C4-2B (cell line): ENCODE results near the gene PML.

ENCODE experiments used
- H3K27ac ChIP-seq: fragments of 450-650 bp; 2 replicates; pipeline ENCODE4 v1.5.1; 2017
- ZFX ChIP-seq: fragments of 450-650 bp; IDR thresholded peaks from 2 replicates; pipeline ENCODE4 v1.6.1; 2017
- TF ChIP-seq, protein P1 (sequence below): fragments of 450-650 bp; conservative IDR thresholded peaks from 2 replicates; pipeline ENCODE4 v1.5.1; 2017; ENCODE audit warnings: mild to moderate bottlenecking

The PML gene

DNA sequence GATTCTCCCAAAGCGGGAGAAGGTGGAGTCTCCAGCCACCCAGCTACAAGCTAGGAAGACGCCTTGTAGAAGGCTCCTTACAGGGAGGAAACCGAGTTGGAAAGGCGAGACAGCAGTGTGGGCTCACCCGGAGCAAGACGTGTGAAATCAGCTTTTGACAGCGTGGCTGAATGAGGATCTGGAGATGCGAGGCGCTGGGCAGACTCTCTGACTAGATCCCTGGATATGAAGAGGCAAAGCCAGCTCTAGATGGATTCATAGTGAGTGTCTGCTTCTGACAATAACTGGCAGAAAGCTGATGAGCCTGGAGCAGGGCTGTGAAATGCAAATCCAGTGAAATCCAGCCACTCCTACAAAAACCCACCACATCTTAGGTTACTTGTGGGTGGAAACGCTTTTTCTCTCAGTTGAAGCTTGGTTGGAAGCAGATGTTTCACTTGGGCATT lies 46.8 kb downstream of the PML start:
- no peak overlapping the region for H3K27ac ChIP-seq
- no peak for TF ChIP-seq ZFX
- TF ChIP-seq, protein P1, sequence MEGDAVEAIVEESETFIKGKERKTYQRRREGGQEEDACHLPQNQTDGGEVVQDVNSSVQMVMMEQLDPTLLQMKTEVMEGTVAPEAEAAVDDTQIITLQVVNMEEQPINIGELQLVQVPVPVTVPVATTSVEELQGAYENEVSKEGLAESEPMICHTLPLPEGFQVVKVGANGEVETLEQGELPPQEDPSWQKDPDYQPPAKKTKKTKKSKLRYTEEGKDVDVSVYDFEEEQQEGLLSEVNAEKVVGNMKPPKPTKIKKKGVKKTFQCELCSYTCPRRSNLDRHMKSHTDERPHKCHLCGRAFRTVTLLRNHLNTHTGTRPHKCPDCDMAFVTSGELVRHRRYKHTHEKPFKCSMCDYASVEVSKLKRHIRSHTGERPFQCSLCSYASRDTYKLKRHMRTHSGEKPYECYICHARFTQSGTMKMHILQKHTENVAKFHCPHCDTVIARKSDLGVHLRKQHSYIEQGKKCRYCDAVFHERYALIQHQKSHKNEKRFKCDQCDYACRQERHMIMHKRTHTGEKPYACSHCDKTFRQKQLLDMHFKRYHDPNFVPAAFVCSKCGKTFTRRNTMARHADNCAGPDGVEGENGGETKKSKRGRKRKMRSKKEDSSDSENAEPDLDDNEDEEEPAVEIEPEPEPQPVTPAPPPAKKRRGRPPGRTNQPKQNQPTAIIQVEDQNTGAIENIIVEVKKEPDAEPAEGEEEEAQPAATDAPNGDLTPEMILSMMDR, result no peak

DNA sequence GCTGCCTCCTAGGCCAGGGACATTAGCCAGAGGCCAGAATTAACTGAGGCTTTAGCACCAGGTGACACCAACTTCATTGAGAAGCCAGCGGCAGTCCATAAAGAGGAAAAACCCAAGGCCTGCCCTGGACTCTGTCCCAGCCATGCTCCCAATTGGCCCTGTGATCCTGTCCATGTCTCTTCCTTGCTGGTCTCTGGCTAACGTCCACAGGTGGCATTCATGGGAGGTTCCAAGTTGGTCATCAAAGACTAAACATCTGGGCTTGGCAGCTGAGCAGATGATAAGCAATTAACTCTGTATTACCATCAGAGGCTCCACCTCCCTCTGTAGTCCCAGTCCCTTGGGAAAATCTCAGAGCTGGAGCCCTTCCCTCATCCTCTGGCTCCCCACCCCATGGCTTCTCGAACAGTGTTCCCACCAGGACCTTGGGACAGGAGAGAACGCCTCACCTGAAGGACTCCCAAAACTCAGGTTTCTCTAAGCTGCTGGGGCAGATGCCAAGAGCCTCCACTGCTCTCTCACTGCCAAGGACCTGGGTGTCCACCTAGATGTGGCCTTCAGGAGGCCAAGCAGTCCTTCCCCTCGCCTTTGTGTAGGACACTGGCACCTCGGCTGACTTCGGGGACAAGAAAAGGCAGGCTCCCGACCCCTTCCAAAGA lies 47.4 kb downstream of the PML start:
- TF ChIP-seq, protein P1, result no peak
- no peak overlapping the region for H3K27ac ChIP-seq

DNA sequence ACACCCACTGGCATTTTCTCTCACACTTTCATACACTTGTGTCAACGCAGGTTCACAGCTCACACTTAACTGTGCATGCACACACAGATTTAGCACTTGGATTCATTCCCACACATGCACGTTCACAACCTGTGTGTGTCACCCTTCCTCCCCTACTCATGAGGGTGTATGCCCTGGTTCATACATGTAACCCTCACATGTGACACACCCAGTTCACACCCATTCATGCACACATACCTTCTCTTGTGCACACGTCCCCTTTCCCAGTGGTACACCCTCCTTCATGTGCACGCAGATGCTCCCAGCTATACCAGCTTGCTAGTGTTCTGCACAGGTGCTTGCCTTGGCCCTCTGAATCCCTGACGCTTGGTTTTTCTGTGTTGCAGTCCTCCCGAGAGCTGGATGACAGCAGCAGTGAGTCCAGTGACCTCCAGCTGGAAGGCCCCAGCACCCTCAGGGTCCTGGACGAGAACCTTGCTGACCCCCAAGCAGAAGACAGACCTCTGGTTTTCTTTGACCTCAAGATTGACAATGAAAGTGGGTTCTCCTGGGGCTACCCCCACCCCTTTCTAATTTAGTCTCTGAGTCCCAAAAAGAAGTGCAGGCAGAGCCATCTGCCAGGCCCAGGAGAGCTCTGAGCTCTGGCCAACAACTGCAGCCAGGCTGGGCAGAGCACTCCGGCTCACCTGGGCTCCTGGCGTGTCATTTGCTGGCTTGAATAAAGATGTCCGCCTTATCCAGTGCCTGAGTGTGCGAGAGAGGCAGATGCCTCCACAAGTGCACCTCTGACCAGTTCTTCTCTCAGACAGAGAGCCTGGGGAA lies 48.3 kb downstream of the PML start:
- no peak for TF ChIP-seq ZFX
- TF ChIP-seq, protein P1, result no peak
- no peak overlapping the region for H3K27ac ChIP-seq

DNA sequence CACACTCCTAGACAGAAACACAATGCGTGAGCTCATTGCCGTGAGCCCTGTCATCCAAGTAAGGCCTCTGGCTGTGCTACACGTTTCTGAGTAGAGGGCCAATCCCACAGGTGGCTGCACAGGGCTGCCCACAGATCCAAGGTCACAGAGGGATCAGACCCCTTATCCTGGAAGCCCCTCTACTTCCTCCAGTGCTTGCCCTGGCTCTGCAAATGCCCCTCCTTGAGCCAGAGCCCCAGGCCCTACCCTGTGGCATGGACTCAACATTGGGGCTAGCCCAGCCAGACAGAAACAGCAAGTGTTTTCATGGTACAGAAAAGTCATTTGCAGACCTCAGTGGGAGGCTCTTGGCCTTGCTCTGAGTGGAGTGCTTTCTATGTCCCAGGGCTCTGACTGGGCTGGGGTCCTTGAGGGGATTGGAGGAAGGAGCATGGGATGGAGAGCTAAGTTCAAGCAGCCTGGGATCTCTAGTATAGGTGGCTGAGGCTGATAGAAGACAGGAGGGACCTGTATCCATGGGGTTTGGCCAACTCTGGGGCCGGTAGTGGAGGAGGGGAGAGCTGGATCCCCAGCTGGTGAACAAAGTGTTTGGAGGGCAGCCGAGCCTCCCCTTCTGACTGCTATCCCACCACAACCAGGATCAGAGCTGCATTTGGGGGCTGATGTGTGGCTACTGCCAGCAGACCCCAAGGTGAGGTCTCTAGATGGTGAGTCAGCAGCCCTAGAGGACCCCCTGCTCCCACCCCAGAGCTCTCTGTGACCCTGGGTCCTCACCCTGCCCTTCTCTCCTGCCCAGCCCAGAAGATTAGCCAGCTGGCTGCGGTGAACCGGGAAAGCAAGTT lies 49.1 kb downstream of the PML start:
- no peak overlapping the region for H3K27ac ChIP-seq
- TF ChIP-seq ZFX, result no peak
- TF ChIP-seq, protein P1, result no peak

DNA sequence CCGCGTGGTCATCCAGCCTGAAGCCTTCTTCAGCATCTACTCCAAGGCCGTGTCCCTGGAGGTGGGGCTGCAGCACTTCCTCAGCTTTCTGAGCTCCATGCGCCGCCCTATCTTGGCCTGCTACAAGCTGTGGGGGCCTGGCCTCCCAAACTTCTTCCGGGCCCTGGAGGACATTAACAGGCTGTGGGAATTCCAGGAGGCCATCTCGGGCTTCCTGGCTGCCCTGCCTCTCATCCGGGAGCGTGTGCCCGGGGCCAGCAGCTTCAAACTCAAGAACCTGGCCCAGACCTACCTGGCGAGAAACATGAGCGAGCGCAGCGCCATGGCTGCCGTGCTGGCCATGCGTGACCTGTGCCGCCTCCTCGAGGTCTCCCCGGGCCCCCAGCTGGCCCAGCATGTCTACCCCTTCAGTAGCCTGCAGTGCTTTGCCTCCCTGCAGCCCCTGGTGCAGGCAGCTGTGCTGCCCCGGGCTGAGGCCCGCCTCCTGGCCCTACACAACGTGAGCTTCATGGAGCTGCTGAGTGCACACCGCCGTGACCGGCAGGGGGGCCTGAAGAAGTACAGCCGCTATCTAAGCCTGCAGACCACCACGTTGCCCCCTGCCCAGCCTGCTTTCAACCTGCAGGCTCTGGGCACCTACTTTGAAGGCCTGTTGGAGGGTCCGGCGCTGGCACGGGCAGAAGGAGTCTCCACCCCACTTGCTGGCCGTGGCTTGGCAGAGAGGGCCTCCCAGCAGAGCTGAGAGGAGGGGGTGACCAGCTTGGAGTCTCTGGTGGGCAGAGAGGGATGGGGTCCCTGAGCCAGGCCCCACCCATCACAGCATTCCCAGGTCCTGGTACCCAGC lies 50.0 kb downstream of the PML start:
- TF ChIP-seq, protein P1, result no peak
- no peak for TF ChIP-seq ZFX
- no peak overlapping the region for H3K27ac ChIP-seq

DNA sequence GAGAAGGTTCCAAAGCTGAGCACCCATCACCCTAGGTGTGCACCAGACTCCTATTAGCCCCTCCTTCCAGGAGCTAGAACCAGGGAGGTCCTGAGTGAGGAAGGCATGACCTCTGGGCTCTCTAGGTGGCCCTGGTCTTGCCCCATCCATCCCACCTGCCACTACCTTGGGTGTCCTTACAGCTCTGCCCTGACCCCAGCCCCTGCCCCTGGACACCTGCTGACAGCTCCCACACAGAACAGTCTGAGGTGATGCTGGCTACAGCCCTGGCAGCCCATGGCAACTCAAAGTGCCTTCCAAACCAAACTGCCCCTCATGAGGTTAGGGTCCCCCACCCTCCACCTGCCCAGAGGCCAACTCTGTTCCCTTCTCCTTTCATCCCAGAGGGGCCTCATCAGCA lies 50.7 kb downstream of the PML start:
- no peak overlapping the region for H3K27ac ChIP-seq
- TF ChIP-seq, protein P1, result no peak
